ENCODE results near the gene DNAJB13. TPM values are rescaled to one million over a fixed set of nuclear protein-coding genes. Genes with fewer than 3 reads are reported as not detected.

DNAJB13 gene
- total and polyA plus RNA-seq, 2 of the 13 experiments (the other 11 are each of a cell fraction or from before 2014, with no cell fraction given): 2.3 TPM; not detected in 1

DNA sequence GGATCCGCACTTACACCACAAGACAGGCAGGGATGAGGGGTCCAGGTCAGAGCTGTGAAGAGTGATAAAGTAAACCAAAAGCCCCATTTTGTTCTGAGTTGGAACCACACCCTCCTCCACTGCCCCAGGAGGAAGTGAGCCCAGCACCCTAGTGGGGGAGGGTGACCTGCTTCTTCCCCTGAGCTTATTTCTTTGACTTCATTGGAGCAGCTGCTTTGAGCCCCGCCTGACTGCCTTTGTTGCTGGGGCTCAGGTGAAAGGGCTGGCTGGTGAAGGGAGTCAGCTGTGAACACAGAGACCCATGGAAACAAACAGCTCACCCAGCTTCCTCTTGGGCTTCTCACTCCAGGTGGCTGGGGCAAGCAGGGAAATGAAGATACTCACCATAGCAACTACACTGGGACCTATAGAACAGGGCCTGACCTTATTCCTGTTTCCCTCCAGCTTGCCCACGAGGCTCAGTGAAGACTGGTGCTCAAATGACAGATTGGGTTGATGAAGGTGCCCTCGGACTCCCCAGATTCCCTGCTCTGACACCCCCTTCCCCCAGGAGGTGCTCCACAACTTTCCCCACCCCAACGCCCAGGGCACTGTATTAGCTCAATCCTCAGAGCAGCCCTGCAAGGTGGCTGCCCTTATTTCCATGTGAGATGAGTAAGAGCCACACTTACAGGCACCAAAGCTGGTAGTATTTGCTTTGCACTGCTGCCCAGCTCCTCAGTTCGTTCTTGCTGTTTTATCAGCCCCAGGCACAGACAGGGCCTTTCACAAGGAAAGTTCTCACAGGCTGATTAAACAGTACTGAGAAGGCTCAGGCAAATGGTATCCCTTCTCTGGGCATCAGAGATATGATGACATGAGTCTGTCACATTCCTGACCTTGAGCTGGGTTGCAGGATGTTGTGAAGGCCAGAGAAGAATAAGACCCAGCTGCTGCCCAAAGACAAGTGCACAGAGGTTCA is 29.5 kb downstream of the DNAJB13 start (continued):
- TF ChIP-seq ATF2 (CRISPR knock-in tag; IDR thresholded peaks at IDR 0.05) (no peak), KAT2B (IDR thresholded peaks at IDR 0.05; ENCODE audit: borderline replicate concordance, low read depth, low read length) (no peak), HOXA3 (CRISPR knock-in tag; IDR thresholded peaks at IDR 0.05) (no peak)

GRCh38 chr11:73981051-73981805 is 30.4 kb downstream of the DNAJB13 start:
- CTCF ChIA-PET (ENCODE audit: low intra/inter-chr PET ratio, low total read pairs): no interaction called here
- FAIRE-seq (no peak), DNase-seq (ENCODE audit: low spot score) (no peak), ATAC-seq (no peak)
- no peaks in the 10 kb centered on the region for H3K27me3 ChIP-seq (ENCODE audit: control insufficient read depth in 1 of 2, insufficient read depth in 2 of 2, low read length in 2 of 2)
- no peaks in the 10 kb centered on the region for H4K20me1 ChIP-seq (ENCODE audit: insufficient read depth, low read length)
- no peak overlapping the region for H2AFZ ChIP-seq (ENCODE audit: low read length)
- WGBS (ENCODE audit: low lambda C conversion rate): 95% methylated on average over 13 of the region's 13 CpGs
- no peak overlapping the region for H3K27ac ChIP-seq (ENCODE audit: extremely low read length, insufficient read depth, low read length)
- in situ Hi-C loops (cut with HindIII; ENCODE audit: extremely low pct_ligation_motif_present, low pct_unique_long_range_greater_than_20kb) (no loop called here), intact Hi-C loops (cut with micrococcal nuclease; ENCODE audit: unreplicated experiment) (no loop called here)
- POLR2A ChIA-PET: interaction anchor here (1.2 to 4.9 kb wide), 2 partner anchors 28 to 38 kb away, joined by 7 to 32 read pairs; no protein-coding TSS in a partner anchor
- H3K4me1 ChIP-seq (ENCODE audit: insufficient read depth, low read length): peaks cover 47% of the 10 kb centered on the region
- H3K79me2 ChIP-seq (ENCODE audit: insufficient read depth, low read length): peaks cover 3% of the 10 kb centered on the region
- no peaks in the 10 kb centered on the region for H3K9me3 ChIP-seq (ENCODE audit: low read length)
- TSS peak; percentile 53 for BruUV-seq (replicated peaks)
- peak overlapping the region in 1 of 3 experiments; percentile 93; a peak in 1 of 6 replicates for H3K4me3 ChIP-seq (replicated peaks in 1 of 3; ENCODE audit: insufficient read depth in 1 of 3, low read depth in 2 of 3, low read length in 3 of 3)
- H3K36me3 ChIP-seq (replicated peaks in 1 of 2; ENCODE audit: control insufficient read depth in 1 of 2, insufficient read depth in 2 of 2, low read length in 2 of 2): peaks cover 11 to 36% of the 10 kb centered on the region in 2 experiments; a peak in 4 of 5 replicates
- H3K4me2 ChIP-seq (ENCODE audit: low read depth, low read length): peak overlapping the region; percentile 100
- no peak for TF ChIP-seq ZNF737 (CRISPR knock-in tag; IDR thresholded peaks at IDR 0.05; ENCODE audit: borderline replicate concordance)
- no peak for TF ChIP-seq TRIM22 (IDR thresholded peaks at IDR 0.05)
- no peak for TF ChIP-seq ZNF33B (CRISPR knock-in tag; IDR thresholded peaks at IDR 0.05)
- no peak for TF ChIP-seq ZNF256 (CRISPR knock-in tag; conservative IDR thresholded peaks at IDR 0.05)
- TF ChIP-seq TAF1 (CRISPR knock-in tag; IDR thresholded peaks at IDR 0.05): no peak
- TF ChIP-seq, protein P1, sequence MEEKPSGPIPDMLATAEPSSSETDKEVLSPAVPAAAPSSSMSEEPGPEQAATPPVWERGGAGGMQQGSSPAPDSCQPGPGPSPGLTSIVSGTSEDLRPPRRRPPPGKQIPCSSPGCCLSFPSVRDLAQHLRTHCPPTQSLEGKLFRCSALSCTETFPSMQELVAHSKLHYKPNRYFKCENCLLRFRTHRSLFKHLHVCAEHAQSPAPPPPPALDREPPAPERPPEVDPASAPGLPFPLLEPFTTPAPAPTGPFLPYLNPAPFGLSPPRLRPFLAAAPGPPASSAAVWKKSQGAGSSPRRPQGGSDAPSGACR (CRISPR knock-in tag; IDR thresholded peaks at IDR 0.05): no peak
- no peak for TF ChIP-seq PBX3 (CRISPR knock-in tag; IDR thresholded peaks at IDR 0.05; ENCODE audit: borderline replicate concordance)
- TF ChIP-seq, protein P2, sequence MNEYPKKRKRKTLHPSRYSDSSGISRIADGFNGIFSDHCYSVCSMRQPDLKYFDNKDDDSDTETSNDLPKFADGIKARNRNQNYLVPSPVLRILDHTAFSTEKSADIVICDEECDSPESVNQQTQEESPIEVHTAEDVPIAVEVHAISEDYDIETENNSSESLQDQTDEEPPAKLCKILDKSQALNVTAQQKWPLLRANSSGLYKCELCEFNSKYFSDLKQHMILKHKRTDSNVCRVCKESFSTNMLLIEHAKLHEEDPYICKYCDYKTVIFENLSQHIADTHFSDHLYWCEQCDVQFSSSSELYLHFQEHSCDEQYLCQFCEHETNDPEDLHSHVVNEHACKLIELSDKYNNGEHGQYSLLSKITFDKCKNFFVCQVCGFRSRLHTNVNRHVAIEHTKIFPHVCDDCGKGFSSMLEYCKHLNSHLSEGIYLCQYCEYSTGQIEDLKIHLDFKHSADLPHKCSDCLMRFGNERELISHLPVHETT (CRISPR knock-in tag; conservative IDR thresholded peaks at IDR 0.05): no peak
- no peak for TF ChIP-seq SMARCE1 (IDR thresholded peaks at IDR 0.05; ENCODE audit: borderline replicate concordance)
- H3K9ac ChIP-seq (ENCODE audit: insufficient read depth, low read depth, low read length): peak overlapping the region; percentile 49; the same call in 1 of the 2 replicates

Measured in HepG2 (cell line).